ENCODE measurements around the gene RHBDF2.

DNA sequence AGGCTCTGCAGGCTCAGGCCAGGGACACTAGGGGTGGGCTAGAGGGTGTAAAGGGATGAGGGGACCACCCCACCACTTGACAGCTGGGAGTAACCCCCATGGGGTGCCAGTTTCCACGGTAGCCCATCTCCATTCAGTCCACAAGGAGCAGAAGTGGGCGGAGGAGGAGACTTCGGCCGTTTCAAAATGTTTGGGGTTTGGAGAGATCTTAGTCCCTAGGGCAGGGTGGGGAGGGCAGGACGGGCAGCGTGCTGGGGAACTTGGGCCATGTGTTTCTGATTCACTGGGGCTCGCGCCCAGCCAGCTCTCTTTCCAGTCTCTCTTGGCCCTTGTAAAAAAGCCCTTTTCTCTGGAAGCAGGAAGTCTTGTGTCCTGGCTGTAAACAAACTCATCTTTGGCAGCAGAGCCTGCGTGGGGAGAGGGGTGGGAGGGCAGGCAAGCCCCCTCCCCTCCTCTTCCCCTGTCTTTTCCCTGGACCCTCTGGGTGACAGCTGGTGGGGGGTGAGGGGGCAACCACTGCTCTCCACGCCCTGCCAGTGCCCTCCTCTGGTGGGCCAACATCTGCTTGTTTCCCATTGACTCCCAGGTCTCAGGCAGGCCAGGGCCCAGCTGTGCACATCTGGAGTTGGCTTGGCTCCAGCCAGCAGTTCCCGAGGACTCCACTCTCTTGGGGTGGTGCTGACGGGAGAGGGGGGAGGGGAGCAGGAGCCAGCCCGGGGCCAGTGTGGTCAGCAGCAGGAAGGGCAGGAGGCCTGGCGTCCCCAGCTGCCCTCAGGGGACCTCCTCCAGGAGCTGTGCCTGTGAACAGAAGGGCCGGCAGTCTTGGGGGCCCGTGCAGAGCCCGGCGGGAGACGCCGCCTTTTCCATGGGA is 28.2 kb upstream of the RHBDF2 start:
- TF ChIP-seq CTCF (IDR thresholded peaks at IDR 0.05) = no peak
- no peak for TF ChIP-seq POLR2A (IDR thresholded peaks at IDR 0.05)
